NCI-H446 (cell line): ENCODE data around the gene PECR.
"Not testable (repeated sequence)": the region's sequence is repeated elsewhere in the genome, so short reads cannot be mapped to it uniquely, and the experiment has no call there.

Experiments used
- DNase-seq, 2 experiments: peaks; one replicate each; lab custom pipeline; 2025; lab: John Stamatoyannopoulos, UW

Gene PECR

DNA sequence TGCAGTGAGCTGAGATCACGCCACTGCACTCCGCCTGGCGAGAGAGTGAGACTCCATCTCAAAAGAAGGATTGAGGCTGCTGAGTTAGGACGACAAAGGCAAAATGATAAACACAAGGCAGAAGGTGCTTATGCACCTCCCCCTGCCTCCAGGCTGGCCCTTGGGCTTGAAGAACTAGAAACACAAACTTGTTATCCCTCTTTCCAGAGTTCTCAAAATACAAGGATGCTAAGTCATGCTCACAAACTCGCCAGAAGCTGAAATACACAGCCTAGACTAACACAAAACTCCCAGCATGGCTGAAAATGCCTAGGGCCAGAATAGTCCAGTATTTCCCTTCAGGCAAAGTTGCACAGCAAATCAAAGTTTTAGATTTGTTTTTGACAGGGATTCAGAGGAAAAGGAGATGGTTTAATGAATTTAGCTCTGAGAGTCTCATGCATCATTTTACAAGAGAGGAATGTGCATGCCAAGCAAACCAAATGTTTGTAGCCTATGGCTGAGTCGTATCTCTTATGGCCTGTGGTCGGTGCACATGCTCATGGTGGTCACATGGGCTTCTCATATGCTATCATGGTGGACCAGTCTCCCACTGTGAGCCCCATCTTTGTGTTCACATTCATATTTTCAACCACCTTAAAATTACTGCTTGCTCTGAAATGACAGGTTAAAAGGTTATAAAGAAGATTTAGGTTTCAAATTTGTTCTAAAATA, 52.0 kb downstream of the PECR start:
- no peak for DNase-seq

DNA sequence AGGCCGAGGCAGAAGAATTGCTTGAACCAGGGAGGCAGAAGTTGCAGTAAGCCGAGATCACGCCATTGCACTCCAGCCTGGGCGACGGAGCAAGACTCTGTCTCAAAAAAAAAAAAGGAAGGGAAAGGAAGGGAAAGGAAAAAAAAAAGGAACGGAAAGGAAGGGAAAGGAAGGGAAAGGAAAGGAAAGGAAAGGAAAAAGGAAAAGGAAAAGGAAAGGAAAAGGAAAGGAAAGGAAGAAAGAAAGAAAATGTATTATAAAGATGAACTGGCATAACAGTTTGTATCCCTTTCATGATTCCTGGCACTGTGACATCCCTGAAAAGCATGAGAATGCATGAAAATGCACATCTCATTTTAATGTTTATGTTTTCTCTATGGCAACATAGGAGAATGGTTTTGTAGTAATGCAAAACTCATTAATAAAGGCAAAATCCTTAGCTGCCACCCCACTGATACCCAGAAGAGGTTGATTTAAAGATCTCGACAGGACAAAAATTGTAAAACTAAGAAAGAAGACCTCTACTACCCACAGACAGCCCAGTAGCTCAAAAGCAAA, 56.8 kb downstream of the PECR start:
- DNase-seq, result no peak

DNA sequence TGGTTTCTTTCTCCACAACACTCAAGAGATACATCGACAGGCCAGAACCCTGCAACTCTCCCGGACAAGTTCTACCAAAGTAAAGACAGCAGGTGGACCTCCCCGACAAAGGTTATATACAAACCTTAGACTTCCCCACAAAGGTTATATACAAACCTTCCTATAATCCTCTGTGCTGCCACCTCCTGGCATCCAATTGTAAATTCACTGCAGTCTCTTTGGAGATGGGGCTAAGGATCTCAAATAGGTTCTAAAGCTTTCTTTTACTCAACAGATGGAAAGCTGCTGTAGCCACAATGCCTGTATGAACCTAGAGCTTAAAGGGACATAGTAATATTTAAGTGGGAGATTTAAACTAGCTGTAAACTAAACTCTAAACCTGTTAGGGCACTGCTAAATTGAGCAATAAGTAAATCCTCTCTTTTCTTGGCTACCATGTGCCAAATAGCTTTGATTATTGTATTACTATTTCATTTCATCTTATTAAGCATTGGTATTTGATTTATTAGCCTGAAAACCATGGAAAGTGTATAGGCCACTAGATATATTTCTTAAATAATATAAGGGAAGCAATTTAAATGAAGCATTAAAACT, 58.5 kb downstream of the PECR start:
- DNase-seq, result peak in 1 of 2 experiments; percentile 55

DNA sequence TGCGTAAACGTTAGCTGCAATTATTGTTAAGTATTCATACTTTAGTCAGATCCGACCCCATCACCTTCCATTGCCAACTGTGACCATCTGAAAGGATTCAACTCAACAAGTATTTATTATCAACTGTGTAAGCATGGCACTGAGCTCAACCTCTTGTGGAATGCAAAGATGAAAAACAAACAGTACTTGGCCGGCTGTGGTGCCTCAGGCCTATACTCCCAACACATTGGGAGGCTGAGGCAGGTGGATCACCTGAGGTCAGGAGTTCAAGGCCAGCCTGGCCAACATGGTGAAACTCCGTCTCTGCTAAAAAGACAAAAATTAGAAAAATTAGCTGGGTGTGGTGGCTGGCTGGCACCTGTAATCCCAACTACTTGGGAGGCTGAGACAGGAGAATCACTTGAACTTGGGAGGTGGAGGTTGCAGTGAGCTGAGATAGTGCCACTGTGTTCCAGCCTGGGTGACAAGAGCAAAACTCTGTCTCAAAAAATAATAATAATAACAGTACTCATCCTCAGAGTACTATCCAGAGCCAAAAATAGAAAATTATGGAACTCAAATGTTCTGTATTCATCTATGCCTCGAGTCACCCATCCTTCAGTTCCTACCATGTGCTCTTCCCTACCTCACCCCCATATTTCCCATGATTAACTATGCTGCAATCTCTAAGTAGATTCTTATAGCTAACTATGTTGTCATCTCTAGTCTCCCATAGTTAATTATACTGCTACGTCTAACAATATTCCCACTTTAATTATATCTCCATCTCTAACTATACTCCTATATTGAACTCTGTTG, 59.6 kb downstream of the PECR start:
- no peak for DNase-seq

DNA sequence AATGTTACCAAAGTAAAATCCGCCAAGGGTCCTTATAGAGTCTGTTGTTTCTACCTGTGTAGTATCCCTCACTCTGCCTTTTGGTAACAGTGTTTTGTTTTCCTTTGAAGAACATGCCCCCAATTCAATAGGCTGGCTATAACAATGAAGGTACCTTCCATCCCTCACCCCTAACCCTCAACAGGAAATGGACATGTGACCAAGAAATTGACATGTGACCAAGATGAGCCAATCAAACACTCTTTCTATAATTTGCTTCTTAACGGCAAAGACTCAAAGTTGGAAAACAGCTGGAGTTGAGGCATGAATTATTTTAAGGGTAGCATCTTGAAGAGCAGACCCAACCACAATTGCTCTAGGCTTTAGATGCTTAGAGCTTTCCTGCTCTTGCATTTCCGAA, 62.9 kb downstream of the PECR start:
- DNase-seq, result no peak

DNA sequence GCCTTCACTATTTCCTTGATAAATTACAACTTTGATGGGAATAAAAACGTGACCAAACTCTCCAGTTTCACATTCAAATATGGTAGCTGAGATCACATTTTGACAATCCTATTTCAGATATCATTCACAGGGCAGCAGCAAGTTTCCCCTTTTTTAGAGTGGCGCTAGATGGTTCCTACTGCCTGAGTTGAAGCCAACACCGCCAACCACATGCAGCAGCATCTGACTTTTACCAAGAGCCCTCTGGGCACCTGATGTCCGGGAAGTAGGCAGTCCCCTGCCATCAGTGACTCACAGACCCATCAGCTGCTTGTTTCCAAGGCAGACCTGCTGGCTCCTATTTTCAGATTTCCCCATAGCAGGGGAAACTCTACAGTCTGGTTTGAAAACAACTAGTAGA, 64.2 kb downstream of the PECR start:
- DNase-seq, result peak in 1 of 2 experiments; percentile 9

DNA sequence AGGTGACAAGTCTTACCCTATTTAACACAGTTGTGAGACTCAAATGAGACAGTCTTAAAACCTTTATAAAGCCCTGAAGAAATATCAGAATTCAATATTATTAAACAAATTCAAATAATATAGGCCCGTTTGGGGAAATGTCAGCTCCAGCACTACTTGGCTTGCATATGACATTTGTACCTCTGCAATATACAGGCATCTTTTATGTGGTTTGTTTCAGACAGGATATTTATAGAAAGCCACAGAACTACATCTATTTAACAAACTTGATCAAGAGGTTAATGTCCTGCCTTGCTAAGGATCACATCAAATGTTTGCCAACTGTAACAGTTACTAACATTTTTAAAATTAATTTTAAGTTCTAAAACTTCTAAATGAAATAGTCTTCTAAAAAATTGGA, 65.0 kb downstream of the PECR start:
- DNase-seq, result no peak

DNA sequence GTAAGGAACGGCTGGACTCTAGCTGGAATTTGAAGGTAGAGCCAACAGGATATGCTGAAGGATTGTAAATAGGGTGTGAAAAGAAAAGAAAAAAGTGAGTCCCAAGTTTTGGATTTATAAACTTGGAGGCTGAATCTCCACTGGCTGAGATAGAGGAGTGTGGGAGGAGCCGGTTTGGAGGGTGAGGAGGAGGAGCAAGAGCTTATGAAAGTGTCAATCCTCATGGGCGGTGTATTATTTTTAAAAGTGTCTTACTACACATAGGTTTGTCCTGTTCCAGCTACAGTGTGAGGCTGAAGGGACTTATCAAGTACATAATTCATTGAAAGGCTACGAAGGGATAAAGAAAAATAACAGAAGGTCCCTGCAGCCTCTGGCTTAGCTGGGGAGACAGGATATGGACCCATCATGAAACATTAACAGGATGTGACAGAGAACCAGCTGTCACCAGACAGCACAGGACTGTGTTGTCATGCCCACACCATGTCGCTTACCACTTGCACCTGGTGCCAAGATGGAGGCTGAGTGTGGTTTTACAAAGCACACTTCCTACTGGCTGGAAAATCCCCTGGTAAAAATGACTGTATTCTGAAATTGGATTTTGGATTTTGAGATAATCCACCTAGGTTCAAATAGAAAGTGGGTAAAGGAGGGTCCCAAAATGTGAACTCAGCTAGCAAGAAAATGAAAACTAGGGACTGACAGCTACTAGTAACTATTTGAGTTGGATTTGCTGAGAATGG, 65.7 kb downstream of the PECR start:
- no peak for DNase-seq

DNA sequence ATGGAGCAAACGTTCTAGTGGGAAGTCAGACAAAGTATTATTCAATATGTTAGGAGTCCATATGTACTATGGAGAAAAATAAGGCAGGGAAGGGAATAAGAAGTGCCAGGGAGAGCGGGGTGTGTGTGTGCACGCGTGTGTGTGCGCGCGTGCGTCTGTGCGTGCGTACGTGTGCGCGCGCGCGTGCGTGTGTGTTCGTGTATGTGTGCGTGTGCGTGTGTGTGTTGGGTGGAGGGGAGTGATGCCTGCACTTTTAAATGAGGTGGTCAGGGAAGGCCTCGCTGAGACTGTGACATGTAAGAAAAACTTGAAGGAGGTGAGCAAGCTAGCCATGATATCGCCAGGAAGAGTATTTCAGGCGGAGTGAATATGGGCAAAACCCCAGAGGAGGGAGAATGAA, 66.6 kb downstream of the PECR start:
- DNase-seq, result no peak

DNA sequence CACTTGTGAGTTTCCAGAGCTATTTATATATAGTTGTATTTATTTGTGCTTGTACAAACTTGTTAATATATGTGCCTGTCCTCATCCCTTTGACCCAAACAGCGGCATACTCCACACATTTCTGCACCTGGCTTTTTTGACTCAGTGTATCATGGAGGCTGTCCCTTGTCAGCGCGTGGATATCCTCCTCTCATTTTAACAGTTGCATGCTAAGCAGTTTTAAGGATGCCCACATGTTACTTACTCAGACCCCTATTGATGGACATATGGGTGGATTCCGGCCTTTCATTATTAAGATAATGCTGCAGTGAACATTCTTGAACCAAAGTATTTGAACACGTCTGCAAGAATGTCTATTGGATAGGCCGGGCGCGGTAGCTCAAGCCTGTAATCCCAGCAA, 67.6 kb downstream of the PECR start:
- DNase-seq, result no peak

DNA sequence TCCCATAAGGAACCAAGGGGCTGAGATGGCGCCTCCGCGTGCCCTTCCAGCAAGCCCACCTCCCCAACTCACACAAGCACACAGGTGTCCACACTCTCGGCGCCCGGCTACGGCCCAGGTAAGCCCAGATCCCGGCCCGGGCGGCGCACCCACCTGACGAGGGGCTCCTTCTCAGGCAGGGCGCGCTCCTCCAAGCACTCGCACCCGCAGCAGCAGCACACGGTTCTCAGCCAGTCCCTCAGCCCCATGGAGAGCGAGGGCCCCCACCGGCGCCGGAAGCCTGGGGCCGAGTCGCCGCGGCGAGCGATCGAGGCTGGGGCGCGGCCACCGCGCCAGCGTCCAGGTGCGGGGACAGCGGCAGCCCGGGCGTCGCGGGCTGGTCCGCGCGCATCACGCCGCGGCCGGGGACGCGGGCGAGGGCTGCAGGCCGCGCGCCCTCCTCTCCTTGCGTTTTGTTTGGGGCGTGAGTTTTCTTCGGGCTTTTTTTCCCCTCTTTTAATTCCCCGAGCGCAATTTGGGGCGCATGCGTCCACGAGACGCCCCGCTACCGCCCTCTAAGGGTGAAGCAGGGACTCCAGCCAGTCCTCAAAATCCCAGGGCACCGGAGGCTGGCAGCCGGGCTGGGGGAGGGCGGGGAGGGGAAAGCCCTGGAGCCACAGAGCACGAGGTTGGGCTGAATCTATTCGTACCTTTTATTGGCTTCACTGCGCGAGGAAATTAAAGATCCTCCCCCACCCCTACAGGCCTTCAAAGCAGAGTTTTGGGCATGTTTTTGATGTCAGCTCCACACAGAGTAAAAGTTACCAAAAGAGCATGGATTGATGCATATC, 68.3 kb downstream of the PECR start, which contains the start of gene MREG:
TSS of gene MREG (minus strand) at position 472 of the 830 bp plus-strand sequence. CDS start at position 248, 224 bp downstream.
- peak; percentile 60 to 90 for DNase-seq

DNA sequence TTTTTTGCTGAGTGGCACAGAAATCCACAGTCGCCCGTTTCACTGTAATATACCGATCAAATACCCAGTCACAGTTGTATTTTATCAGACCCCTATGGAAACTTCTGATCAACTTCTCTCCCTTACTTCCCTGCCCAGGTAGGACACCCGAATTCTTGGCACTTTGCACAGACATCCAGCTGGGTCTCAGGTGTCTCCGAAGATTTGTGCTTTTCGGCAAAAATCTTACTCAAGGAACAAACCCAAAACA, 68.9 kb downstream of the PECR start:
- no peak for DNase-seq

DNA sequence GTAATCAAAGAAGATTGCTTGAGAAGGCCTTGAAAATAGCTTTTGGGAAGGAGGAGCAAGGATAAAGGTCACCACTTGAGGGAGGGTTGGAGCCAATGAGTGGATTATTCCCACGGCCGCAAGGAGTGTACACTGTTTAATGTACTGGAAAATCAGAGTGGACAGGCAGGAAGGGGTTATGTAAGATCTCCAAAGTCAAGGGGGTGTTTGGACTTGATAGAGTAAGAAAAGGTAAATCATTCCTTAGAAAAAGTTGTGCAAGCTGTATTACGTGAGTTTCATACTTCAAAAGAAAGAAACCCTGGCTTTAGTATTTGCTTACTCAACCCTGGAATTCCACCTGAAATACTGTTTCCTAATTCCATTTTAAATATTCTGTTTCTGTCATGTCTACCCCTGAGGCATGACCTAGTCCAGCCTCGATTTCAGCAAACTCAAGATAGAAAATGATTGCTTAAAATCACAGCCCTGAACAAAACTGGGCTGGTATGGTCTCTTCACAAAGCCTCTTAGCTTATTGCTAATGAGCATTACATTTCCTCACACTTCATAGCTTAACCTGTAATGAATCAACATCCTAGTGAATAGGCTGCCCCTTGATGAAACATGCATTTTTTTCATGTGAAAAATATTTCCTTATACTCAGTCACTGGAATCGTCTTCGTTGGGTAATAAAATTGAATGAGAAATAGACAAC, 69.3 kb downstream of the PECR start:
- no peak for DNase-seq

DNA sequence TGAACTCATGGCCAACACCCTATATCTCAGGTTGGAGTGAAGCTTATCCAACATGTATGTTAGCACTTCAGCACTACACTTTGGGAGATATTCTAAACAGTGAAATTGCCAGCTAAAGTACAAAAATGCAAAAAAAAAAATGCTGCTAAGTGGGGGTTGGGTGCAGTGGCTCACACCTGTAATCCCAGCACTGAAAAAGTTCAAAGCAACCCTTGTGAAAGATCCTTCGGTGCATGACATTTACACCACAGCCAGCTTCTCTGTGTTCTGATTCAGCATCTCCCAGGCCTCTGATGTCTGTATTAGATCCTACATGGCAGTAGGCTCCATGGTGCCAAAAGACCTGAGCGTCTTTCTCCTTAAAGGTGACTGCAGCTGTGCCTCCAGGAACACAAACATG, 72.4 kb downstream of the PECR start:
- DNase-seq, result not testable (repeated sequence)

DNA sequence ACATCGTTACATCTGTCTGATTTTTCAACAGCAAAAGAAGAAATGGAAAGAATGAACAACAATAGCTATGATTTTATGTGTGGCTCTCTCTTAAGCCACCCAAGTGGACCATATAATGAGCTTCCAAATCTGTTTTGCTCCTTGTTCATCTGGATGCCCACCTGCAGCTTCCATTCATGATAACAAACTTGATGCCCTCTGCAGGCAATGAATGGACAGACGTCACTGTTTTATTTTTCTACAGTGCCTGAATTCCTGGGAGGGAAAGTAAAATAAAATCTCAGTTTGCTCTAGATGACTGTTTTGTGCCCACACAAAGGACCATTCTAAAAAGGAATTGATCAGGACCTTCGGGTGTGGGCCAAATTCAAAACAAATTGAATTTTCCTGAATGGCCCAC, 73.2 kb downstream of the PECR start:
- DNase-seq, result no peak

DNA sequence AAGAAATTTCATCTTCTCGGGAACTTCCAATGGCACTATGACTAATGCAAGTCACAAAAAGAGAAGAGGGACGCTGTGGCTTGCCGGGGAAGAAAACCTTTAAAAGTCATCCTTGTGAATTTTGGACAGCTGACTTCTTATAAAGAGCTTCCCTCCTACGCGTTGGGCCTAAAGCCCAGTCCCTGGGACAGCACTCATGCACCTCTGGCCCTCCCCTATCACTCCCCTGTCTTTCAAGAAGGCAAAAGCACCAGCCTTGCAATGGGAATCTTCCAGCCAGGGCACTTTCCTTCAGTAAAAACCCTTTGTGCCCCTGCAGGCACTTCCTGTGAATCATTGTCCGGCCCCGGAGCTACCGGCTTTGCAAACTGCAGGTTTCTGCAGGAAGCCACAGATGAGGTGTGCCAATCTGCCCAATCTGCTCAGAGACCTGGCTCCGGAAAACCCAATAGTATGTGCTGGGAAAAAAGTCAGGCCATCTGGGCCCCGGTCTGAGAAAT, 75.4 kb downstream of the PECR start:
- no peak for DNase-seq

DNA sequence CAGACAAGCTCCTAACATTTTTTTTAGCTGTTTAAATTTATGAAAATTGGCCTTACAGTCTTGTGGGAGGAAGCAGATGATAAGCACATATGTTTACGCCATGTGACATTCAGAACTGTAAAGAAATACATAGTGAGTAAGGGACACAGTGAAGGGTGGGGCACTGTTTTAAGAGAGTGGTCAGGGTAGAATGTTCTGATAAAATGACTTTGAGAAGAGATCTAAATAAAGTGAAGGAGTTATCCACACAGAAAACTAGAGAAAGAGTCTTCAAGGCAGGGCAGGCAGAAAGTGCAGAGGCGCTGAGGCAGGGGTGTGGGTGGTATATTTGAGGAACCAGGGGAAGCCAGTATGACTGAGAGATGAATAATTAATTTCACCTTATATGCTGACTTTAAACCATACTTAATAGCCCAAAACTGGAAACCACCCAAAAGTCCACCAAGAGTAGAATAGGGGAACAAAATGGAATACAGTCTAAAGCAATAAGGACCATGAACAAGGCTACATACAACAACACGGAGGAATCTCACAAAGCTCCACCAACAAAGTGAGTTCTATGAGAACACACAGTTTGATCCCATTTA, 76.8 kb downstream of the PECR start:
- no peak for DNase-seq

DNA sequence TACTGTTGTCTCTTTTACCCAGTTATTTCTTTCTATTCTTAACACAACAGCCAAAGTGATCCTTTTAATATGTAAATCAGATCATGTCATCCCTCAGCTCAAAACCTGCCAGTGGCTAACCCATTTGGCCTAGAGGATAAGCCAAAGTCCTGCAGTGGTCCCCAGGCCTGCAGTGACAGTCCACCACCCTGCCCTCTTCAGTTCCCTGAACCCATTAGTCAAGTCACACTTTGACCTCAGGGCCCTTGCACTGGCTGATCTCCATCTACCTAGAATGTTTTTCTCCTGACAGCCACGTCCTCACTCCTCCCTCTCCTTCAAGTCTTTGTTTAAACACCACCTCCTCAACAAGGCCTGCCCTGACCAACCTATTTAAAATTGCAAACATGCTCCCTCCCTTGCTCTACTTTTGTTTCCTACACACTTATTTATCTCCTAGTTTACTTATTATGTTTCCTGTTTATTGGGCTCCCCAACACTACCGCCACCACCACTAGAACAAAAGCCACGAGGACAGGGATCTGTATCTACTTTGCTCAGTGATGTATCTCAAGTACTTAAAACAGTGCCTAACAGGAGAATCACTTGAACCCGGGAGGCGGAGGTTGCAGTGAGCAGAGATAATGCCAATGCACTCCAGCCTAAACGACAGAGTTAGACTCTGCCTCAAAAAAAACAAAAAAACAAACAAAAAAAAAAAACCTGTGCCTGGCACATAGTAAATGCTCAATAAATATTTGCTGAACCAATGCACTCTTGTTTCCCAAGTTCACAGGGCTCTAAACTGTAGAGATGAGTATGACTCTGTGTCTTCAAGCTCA, 77.5 kb downstream of the PECR start:
- DNase-seq, result no peak

DNA sequence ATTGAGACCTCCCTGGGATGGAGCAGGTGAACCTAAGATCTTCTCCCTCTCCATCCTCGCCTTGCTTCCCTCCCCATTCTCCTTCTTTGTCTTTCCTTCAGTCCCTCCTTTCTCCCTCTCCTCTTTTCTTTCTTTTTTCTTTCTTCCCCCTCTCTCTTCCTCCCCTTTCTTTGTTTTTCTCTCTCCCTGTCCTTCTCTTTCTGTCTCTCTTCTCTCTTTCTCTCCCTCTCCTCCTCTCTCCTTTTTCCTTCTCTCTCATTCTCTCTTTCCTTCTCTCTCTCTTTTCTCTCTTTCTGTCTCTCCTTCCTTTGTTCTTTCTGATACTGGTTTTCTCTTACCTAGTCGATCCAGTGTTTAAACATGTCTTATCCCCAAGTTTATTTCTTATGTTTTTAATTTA, 78.9 kb downstream of the PECR start:
- DNase-seq, result no peak
